A549 (cell line): ENCODE data around the gene KLHDC7B. TPM values are rescaled to one million over a fixed set of nuclear protein-coding genes. Genes with fewer than 3 reads are reported as not detected.

ENCODE experiments used
- ATAC-seq, 2 experiments: fragments of 200-7000 bp in 1 of 2; fragments of >200 bp in 1 of 2; cut with Nextera tagmentation in 1 of 2; cut with Tn5 transposase in 1 of 2; 3 replicates each; pipeline versions ENCODE4 v1.8.0 to v1.9.1; 2018 to 2020; ENCODE audit warnings: mild to moderate bottlenecking in 1 of 2, moderate library complexity in 1 of 2
- CTCF ChIA-PET: fragments of 300-600 bp; sonication (Branson Sonifier 250); formaldehyde crosslinking; extraction: SDS; loops from one replicate; lab custom pipeline; 2021; ENCODE audit warnings: antibody characterized with exemption, inconsistent platforms; lab: Yijun Ruan, JAX
- POLR2A ChIA-PET: fragments of 350-600 bp; formaldehyde crosslinking; extraction: SDS; loops from one replicate; lab custom pipeline; 2021; ENCODE audit warnings: antibody characterized with exemption, inconsistent platforms; lab: Yijun Ruan, JAX
- DNase-seq, 2 experiments: peaks; one replicate each; pipeline versions ENCODE4 v3.0.0 to v3.0.0-alpha.2; 2011 to 2016; ENCODE audit warnings: low read depth in 1 of 2, low spot score in 1 of 2
- FAIRE-seq: peaks from 2 replicates; lab custom pipeline; 2011; peaks lifted over from hg19 to GRCh38; lab: Jason Lieb, UNC
- H3K27ac ChIP-seq, 2 experiments: fragments of >200 bp; sonication (Bioruptor Twin); formaldehyde crosslinking; 3 replicates each; pipeline ENCODE4 v1.5.1; 2016 to 2017
- H3K4me1 ChIP-seq: fragments of >200 bp; sonication (Bioruptor Twin); formaldehyde crosslinking; 3 replicates; pipeline ENCODE4 v1.6.1; 2016
- H3K4me2 ChIP-seq: fragments of >200 bp; sonication (Bioruptor Twin); formaldehyde crosslinking; 3 replicates; pipeline ENCODE4 v1.6.1; 2016
- H3K4me3 ChIP-seq: fragments of >200 bp; sonication (Bioruptor Twin); formaldehyde crosslinking; 3 replicates; pipeline ENCODE4 v1.5.1; 2016
- H3K9me3 ChIP-seq: fragments of >200 bp; sonication (Bioruptor Twin); formaldehyde crosslinking; 3 replicates; pipeline ENCODE4 v1.6.1; 2016
- ATOH8 ChIP-seq: fragments of 250-450 bp; sonication (Bioruptor Pico); IDR thresholded peaks from 2 replicates; pipeline ENCODE4 v1.5.0; 2020; ENCODE audit warnings: low read depth, mild to moderate bottlenecking, moderate library complexity
- BCL3 ChIP-seq: fragments of >200 bp; sonication (Bioruptor Twin); formaldehyde crosslinking; IDR thresholded peaks from 3 replicates; pipeline ENCODE4 v1.6.1; 2016
- BHLHE40 ChIP-seq: IDR thresholded peaks from 2 replicates; pipeline ENCODE4 v1.6.1; 2012; ENCODE audit warnings: low read depth, low read length, inconsistent platforms
- CBX2 ChIP-seq: fragments of 200-600 bp; sonication (generic); IDR thresholded peaks from 2 replicates; pipeline ENCODE4 v1.6.1; 2016; ENCODE audit warnings: low read depth, mild to moderate bottlenecking, borderline replicate concordance
- CEBPB ChIP-seq, 2 experiments: fragments of >200 bp in 1 of 2; sonication (Bioruptor Twin) in 1 of 2; formaldehyde crosslinking in 1 of 2; IDR thresholded peaks; 2 replicates each; pipeline ENCODE4 v1.6.1; 2012 to 2016
- E2F6 ChIP-seq: IDR thresholded peaks from 2 replicates; pipeline ENCODE4 v1.6.1; 2012; ENCODE audit warnings: low read depth, borderline replicate concordance
- ESRRA ChIP-seq: fragments of 150-350 bp; IDR thresholded peaks from 2 replicates; pipeline ENCODE4 v1.6.1; 2014; ENCODE audit warnings: mild to moderate bottlenecking, low read length, borderline replicate concordance
- FOXS1 ChIP-seq: fragments of 250-450 bp; sonication (Bioruptor Pico); IDR thresholded peaks from 2 replicates; pipeline ENCODE4 v1.5.0; 2020; ENCODE audit warnings: mild to moderate bottlenecking, moderate library complexity
- HEYL ChIP-seq: fragments of 250-450 bp; sonication (Bioruptor Pico); IDR thresholded peaks from 2 replicates; pipeline ENCODE4 v1.8.0; 2021; ENCODE audit warnings: mild to moderate bottlenecking, moderate library complexity
- HOXA7 ChIP-seq: fragments of 250-450 bp; sonication (Bioruptor Pico); IDR thresholded peaks from 2 replicates; pipeline ENCODE4 v1.5.0; 2020; ENCODE audit warnings: mild to moderate bottlenecking, moderate library complexity
- JUN ChIP-seq, 2 experiments: fragments of >200 bp; sonication (Bioruptor Twin); formaldehyde crosslinking; IDR thresholded peaks; 2 replicates in 1 of 2; 3 replicates in 1 of 2; pipeline ENCODE4 v1.6.1; 2016 to 2017
- MAFK ChIP-seq: fragments of 450-650 bp; IDR thresholded peaks from 2 replicates; pipeline ENCODE4 v1.6.1; 2014; ENCODE audit not compliant: partially characterized antibody
- MAX ChIP-seq: IDR thresholded peaks from 2 replicates; pipeline ENCODE4 v1.6.1; 2012
- NFE2L2 ChIP-seq: fragments of 150-350 bp; conservative IDR thresholded peaks from 2 replicates; pipeline ENCODE4 v1.6.1; 2014; ENCODE audit warnings: low read length
- NR3C1 ChIP-seq: fragments of >200 bp; sonication (Bioruptor Twin); formaldehyde crosslinking; IDR thresholded peaks from 3 replicates; pipeline ENCODE4 v1.6.1; 2017
- PBX3 ChIP-seq: IDR thresholded peaks from 2 replicates; pipeline ENCODE4 v1.6.1; 2012
- REST ChIP-seq: fragments of 200-600 bp; sonication (generic); IDR thresholded peaks from 2 replicates; pipeline ENCODE4 v1.6.1; 2016; ENCODE audit warnings: antibody characterized with exemption, mild to moderate bottlenecking, moderate library complexity
- RNF2 ChIP-seq: fragments of 200-600 bp; sonication (generic); IDR thresholded peaks from 2 replicates; pipeline ENCODE4 v1.6.1; 2016; ENCODE audit warnings: low read depth, mild to moderate bottlenecking, antibody characterized with exemption, moderate library complexity, borderline replicate concordance
- TFCP2L1 ChIP-seq: fragments of 250-450 bp; sonication (Bioruptor Pico); IDR thresholded peaks from 2 replicates; pipeline ENCODE4 v1.5.0; 2021; ENCODE audit warnings: mild to moderate bottlenecking
- ZC3H11A ChIP-seq: fragments of 450-650 bp; IDR thresholded peaks from 2 replicates; pipeline ENCODE4 v1.6.1; 2014; ENCODE audit warnings: antibody characterized with exemption, mild to moderate bottlenecking
- WGBS: methylation state at CpG from one replicate; pipeline ENCODE4 v1.1.6; 2017; ENCODE audit errors: missing lambda C conversion rate; 5-methylcytosine and 5-hydroxymethylcytosine counted together
- polyA plus RNA-seq, 4 experiments: library from polyadenylated mRNA; depleted of rRNA in 3 of 4; stranded (reverse); fragments of >200 nt; fragmentation: RNase III in 1 of 4; extraction: RNeasy Plus Mini Kit Qiagen cat#74134 plus additional on column Dnase treatment in 1 of 4; gene quantifications; 2 replicates in 3 of 4; 3 replicates in 1 of 4; pipeline ENCODE4 v1.2.3, GENCODE V29; 2011 to 2017

The KLHDC7B gene
- polyA plus RNA-seq, 2 of the 4 experiments (the other 2 are of a cell fraction), result 0.09 TPM; not detected in 1

- no peak for FAIRE-seq
- CTCF ChIA-PET, result interaction anchor here (0.8 kb wide), 1 partner anchor 201 kb away, joined by 3 read pairs; no protein-coding TSS in a partner anchor
- WGBS, result 20% methylated on average over 6 of the region's 21 CpGs
- no peak for DNase-seq
- POLR2A ChIA-PET, result interaction anchor here (2.3 kb wide), 1 partner anchor 18 kb away, joined by 36 read pairs; the partner anchor contains the start of gene SCO2
- Histone ChIP-seq H3K27ac (peak overlapping the region; percentile 95 to 97), H3K4me2 (peak overlapping the region; percentile 95), H3K4me3 (peak overlapping the region; percentile 94), H3K4me1 (peaks cover 15% of the 10 kb centered on the region), H3K9me3 (no peaks in the 10 kb centered on the region)
- TF ChIP-seq ZC3H11A, result no peak
- TF ChIP-seq MAFK, result no peak
- TF ChIP-seq E2F6, result no peak
- no peak for TF ChIP-seq BHLHE40
- no peak for TF ChIP-seq NFE2L2
- TF ChIP-seq JUN (IDR thresholded peaks at IDR 0.05), result no peak
- no peak for TF ChIP-seq BCL3
- TF ChIP-seq NR3C1, result no peak
- TF ChIP-seq MAX, result no peak
- TF ChIP-seq CEBPB (IDR thresholded peaks at IDR 0.05), result no peak
- TF ChIP-seq FOXS1 (CRISPR knock-in tag), result no peak
- TF ChIP-seq PBX3, result no peak
- TF ChIP-seq RNF2, result no peak
- TF ChIP-seq HOXA7 (CRISPR knock-in tag), result no peak
- no peak for TF ChIP-seq REST
- TF ChIP-seq HEYL (CRISPR knock-in tag), result no peak
- no peak for TF ChIP-seq CBX2
- TF ChIP-seq TFCP2L1 (CRISPR knock-in tag), result no peak
- TF ChIP-seq ESRRA, result no peak
- TF ChIP-seq ATOH8 (CRISPR knock-in tag), result no peak
- peak; percentile 8 to 55; a peak in 3 of 6 replicates for ATAC-seq
These were observed 38.9 kb upstream of the KLHDC7B start for GRCh38 chr22:50506611-50507420.
